ENCODE results near the gene FSD2.
"Not testable (repeated sequence)": the region's sequence is repeated elsewhere in the genome, so short reads cannot be mapped to it uniquely, and the experiment has no call there.

Gene FSD2

DNA sequence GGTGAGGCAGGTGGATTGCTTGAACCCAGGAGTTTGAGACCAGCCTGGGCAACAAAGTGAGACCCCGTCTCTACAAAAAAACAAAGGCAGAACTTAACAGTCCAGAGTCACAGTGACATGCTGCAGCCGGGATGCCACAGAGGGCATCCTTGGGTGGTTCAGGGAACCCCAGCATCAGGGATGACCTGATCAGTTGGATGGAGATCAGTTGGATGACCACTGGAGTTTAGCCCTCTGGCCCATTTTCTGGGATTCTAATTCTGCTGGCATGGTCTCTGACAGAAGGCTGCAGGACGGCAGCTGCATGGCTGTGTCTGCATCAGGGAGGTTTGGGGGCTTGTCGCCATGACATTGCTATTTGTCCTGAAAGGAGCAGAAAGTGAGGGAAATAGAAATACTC is 23.4 kb upstream of the FSD2 start:
- DNase-seq = no peak

DNA sequence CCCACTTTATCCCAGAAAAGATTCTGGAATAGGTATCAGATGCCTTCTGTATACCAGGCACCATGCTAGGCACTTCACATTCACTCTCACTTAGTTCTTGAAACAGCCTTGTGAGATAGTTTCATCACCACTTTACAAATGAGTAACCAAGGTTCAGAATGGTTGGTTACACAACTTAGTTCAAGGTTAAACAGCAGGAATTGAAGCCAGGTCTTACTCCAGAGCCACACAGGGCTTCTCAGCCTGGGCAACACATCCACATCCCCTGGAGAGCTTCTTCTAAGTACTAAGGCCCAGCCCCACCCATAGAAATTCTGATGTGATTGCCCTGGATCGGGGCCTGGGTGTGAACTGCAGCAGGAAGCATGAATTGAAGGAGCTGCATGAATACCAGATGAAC is 22.2 kb upstream of the FSD2 start:
- DNase-seq = no peak

DNA sequence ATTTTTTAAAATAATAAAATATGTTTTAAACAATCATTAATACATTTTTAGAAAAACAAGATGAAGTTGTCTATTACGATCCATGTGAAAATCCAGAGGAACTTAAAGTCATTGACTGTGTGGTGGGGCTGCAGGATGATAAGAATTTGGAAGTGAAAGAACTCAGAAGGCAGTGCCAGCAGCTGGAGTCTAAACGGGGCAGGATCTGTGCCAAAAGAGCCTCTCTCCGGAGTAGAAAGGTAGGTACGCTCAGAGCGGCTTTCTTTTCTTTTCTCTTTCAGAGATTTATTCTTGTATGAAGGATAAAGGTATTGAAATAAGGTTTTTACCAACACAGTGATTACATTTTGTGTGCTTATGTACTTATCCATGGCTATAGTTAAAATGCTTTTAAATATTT is 17.2 kb upstream of the FSD2 start:
- no peak for DNase-seq

DNA sequence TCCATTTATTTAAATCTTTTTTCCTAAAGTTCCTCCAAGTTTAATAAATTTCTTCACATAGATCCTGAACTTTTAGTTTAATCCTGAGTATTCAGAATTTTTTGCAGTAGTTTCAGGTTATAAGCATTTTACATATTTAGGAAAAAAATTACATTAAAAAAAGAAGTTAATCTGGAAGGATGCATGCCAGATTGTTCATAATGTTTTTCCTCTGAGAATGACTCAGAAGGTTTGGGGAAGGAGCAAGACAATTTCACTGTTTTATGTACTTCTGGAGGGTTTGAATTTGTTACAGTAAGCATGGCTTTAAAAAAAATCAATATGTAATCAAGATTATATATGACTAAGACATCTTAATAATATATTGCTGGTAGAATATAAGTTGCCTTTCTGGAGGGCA is 16.0 kb upstream of the FSD2 start:
- not testable (repeated sequence) for DNase-seq

DNA sequence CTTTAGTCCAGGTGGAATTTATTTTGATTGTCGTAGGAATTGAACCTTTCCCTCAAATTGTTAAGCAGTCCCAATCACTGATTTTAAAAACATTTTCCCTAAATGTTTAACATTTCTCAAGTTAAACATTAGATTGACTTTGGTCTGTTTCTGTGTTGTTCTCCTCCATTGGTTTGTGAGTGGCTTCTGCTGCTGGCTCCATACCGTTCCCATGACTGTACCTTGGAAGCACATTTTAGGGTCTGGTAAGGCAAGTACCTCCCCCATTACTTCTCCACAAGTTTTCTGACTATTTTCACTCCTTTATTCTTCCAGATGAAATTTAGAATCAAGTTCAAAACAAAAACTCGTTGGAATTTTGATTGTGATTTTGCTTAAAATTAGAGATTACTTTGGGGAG is 15.5 kb upstream of the FSD2 start:
- DNase-seq = not testable (repeated sequence)

DNA sequence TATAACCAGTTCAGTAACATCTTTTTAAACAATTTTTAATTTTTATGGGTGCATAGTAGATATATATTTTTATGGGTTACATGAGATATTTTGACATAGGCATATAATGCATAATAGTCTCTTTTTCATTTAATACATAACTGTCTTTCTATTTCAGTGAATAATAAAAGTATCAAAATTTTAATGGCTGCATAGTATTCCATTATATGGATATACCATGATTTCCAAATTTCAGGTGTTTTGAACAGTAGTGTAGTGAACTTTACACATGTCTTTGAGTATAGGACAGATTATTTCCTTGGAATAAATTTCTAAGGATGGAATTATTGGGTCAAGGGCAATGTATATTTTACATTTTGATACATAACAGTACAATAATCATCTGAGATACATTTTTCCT is 14.3 kb upstream of the FSD2 start:
- no peak for DNase-seq

DNA sequence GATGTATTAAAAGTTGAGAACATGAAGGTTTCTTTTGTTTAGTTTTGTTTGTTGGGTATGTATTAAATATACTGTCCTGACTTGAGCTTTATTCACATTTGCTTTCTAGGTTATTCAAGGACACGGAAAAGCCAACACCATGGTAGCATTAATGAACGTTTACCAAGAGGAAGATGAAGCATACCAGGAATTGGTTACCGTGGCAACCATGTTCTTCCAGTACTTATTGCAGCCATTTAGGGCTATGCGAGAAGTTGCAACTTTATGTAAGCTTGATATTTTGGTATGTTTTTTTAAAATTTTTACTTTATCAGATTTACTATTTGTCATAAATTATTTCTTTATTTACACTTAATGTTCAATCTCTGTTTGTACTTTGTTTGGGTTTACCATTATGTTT is 7.1 kb upstream of the FSD2 start:
- DNase-seq = no peak

DNA sequence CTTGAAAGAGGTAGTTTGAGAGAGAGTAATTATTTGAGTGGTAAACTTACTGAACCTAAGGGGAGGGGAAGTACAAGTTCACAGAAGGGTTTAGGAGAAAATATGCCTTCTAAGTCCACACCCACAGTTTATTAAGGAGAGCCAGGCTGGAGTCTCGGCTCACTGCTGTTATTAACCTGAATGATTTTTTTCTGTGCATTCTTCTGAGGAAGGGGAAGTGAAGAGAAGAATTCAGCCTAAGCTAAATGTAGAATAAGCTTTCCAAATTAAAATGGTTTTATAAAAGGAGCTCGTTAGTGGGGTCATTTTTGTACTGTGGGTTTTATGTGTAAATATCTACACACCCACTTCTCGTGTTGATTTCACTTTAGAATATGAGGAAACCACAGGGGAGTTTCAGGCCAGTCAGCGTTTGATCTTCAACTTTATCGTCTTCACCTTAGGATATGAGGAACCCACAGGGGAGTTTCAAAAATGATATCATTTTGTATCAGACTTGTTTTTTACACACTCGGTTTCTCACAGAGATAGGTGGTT is 5.1 kb upstream of the FSD2 start:
- no peak for DNase-seq

DNA sequence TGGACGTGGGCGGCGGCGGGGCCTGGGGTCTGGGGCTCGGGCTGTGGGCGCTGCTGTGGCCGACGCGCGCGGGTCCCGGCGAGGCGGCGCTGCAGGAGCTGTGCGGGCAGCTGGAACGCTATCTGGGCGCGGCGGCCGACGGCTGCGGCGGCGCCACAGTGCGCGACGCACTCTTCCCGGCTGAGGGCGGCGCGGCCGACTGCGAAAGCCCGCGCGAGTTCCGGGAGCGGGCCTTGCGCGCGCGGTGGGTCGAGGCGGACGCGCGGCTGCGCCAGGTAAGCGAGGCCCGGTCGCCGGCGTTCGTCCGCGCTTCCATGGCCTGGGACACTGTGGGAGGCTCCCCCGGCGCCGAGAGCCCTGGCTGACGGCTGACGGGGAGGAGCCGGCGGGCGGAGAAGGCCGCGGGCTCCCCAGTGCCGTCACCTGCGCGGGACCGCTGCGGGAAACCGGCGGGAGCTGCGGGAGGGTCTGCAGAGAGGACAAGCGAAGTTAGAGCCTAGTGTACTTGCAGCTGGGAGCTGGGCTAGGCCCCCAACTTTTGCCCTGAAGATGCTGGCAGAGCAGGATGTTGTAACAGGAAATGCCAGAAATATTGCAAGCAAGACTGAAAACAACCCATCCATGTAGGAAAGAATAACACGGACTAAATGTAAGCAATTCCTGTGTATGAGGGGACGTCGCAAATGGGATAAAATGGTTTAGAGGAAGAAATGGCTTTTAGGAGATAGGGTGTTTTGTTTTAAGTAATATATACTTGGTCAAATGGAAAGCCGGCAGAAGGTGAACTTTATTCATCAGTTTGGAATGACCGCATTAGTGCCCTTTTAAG is 4.4 kb upstream of the FSD2 start:
- peak; percentile 61 for DNase-seq

DNA sequence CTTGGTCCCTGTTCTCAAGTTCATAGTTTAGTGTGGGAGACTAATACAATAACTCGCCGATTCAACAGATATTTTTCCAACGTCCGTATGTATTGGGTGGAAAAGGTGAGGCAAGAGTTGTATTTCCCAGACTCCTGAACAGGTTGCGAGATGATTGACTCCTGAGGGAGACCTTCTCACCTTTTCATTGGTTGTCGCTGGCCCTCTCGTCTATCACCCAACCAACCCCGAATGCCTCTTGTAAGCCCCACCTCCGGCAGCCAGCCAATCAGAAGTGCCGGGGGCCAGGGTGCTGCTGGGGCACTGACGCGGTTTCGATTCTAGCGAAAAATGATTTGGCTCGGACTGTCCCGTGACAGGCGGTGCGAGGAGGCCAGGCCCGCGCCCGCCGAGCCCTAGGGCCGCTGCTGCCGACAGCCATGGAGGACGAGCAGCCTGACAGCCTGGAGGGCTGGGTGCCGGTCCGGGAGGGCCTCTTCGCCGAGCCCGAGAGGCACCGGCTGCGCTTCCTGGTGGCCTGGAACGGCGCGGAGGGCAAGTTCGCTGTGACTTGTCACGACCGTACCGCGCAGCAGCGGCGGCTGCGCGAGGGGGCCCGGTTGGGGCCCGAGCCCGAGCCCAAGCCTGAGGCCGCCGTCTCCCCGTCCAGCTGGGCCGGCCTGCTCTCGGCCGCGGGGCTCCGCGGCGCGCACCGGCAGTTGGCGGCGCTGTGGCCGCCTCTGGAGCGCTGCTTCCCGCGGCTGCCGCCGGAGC is 3.6 kb upstream of the FSD2 start, which contains the start of gene WHAMM:
Gene WHAMM (plus strand): TSS at position 321 of the 753 bp plus-strand sequence. CDS start 99 bp downstream, at position 420.
- DNase-seq = peak; percentile 98

DNA sequence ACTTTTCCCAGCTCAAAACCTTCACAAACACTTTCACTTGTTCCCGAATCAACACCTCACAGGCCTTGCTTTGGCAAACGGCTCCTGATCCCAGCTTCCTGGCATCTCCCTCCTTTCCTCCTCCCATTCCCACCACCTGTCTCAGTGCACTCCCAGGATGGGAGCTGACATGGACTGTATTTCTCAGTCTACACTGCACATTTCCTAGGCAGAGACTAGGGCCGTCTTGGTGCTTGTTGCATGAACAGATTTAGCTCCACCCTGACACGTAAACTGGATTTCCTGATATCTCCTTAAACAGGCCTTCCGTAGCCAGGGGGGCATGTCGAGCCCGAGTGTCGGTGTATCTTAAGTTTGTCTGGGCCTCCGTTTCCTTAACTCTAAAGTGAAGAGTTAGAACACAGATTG is 2.8 kb upstream of the FSD2 start:
- DNase-seq = no peak

DNA sequence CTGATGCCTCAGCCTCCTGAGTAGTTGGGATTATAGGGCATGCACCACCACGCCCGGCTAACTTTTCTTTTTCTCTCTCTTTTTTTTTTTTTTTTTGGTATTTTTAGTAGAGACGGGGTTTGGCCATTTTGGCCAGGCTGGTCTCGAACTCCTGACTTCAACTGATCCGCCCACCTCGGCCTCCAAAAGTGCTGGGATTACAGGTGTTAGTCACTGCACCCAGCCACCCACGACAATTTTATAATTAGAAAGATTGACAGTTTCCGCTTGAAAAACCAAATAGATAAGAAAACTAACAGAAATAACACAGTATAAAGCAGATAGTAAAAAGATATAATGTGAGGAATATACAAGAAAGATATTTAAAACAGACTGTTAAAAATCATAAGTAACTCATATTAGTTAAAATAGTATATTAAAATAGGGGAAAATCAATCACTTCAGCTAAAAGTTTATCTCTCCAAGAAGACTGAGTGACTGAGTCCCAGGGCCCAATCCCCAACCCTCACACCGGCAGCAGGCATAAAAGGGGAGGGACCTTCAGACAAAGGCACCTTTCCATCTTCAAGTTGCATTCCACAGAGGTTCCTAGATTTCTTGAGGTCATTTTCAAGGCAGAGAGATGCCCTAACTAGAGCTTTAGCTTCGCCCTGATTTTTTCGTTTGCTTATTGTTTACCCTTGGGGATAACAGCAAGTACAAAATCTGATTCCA is 2.2 kb upstream of the FSD2 start:
- DNase-seq = no peak

DNA sequence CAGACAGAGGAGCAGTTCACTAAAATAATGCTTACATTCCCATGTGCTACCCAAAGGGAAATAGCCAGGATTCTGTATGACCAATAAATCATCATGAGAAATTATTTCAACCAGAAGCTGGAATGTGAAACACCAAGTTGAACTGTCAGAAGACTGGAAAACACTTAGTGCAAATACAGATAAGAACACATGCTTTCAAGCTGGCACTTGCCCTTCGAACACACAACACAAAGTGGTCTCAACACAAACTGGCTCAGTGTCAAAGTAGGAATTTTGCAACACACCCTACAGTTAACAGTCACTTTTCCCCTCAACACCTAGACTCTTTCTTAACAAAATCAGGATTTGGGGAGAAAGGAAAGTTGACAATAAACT is 1.3 kb downstream of the FSD2 start:
- DNase-seq = no peak

DNA sequence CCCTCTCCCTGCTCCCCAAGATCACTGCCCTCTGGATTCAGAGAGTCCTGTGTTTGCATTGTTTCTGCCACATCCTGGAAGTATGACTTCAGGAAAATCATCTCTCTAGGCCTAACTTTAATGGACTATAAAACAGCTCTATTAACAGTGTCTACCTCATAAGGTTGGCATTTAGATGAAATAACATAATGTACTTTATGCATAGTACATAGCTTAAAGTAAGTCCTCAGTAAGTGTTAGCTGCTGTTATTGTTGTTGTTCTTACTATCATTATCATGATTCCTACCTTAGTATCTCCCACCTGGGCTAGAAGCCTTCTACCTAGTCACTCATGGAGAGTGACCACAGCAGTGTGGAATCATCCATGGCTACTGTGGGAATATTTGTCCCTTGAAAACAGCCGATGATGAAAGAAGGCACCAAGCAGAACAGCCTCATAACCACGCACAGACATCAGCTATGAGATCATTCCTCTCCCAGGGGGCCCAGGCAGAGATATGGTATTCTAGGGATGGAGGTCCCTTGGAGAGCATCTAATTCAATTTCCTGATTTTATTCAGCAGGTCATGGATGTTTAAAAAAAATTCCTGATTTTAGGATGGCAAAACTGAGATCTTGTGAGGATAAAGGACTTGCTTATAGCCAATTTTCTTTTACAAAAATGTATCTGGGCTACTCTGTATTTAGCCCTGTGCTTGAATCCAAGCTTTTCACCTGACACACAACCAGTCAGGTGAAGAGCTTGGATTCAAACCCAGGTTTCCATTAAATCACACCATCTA is 1.9 kb downstream of the FSD2 start:
- no peak for DNase-seq

DNA sequence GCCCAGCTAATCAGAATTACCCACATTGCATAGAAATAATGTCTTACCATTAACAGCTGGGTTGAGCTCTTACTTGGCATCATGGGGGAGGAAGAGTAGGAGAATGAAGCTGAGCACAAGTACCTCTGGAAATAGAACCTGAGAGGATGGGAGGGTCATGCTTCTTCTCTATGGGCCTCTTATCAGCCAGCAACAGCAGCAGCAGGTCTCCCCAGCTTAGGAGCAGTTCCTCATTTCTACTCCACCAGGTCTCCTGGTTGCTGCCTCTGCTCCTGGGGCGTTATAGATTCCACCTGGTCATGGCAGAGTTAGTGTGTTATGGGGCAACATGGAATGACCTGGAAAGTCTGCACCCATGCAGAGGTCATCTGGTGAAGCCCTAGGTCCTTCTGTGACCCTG is 3.4 kb downstream of the FSD2 start:
- DNase-seq = no peak

DNA sequence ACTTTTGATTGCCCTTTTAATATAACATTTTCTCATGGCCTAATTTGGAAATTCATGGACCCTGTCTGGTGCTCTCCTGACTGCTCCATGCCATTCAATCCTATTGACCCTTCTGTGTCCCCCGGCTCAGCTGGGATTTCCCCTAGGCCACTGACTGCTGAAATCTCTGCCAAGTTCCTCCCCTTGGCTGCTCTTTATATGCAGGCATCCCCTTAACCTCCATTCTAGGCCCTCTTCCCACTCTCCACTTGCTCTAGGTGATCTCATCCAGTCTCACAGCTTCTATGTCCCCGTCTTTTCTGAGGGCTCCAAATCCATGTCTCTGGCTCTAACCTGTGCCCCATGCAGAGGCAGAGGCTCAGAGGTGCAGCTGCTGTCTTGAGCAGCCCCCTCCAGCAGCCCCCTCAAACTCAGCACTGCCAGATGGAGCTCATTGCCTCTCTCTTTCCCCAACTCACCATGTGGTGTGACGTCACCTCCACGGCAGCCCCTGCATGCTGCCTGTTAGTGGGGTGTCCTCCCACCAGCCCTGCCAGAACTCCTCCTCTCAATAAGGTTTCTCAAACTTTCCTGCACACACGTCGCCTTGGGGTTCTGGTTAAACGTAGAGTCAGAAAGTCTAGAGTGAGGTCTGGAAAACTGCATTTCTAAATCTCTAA is 6.6 kb downstream of the FSD2 start:
- no peak for DNase-seq

DNA sequence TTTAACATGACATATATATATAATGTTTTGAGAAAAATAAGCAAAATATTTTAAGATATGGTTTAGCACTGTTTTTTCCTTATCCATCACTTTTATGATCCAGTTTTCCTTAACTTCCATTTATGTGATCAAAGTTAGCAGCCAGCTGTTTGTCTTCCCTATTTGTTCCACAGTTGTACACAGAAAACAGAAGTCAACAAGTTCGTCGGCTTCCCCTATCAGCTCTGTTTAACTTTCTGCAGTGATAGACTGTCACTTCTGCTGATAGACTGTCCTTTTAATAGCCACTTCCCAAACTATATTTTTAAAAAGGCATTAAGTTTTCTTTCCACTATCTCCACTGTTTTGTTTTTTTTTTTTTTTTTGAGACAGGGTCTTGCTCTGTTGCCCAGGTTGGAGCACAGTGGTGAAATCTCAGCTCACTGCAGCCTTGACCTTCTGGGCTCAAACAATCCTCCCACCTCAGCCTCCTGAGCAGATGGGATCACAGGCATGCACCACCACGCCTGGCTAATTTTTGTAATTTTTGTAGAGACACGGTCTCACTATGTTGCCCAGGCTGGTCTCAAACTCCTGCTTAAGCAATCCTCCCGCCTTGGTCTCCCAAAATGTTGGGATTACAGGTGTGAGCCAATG is 7.2 kb downstream of the FSD2 start:
- no peak for DNase-seq

DNA sequence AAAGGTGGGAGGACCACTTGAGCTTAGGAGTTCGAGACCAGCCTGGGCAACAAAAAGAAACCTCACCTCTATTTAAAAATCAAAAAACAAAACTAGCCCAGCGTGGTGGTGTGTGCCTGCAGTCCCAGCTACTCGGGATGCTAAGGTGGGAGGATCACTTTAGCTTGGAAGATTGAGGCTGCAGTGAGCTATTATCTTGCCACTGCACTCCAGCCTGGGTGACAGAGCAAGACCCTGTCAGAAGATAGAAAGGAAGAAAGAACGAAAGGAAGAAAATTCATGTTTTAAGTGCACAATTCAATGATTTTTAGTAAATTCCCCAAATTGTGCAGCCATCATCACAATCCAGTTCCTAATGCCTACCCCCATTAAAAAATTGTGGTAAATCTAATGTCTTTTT is 7.8 kb downstream of the FSD2 start:
- DNase-seq = no peak

DNA sequence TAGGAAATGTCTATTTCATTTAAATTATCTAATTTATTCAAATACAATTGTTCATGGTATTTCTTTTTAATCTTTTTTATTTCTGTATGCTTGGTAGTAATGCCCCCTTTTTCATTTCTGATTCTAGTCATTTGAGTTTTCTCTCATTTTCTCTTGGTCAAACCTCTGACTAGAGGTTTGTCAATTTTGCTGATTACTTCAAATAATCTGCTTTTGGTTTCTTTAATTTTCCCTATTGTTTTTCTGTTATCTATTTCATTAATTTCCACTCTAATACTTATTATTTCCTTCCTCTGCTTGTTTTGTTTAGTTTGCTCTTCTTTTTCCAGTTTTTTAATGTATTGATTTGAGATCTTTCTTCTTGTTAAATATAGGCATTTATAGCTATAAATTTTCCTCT is 12.1 kb downstream of the FSD2 start:
- DNase-seq = no peak

DNA sequence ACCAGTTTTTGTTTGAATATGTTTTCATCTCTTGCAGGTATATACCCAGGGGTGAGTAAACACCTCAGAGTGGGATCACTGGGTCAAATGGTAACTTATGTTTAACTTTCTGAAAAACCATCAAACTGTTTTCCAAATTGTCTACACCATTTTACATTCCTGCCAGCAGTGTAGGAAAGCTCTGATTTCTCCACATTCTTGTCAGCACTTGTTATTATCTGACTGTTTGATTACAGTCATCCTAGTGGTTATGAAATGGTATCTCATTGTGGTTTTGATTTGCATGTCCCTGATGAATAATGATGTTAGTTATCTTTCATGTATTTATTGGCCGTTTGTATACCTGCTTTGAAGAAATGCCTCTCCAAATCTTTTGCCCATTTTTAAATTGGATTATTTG is 13.8 kb downstream of the FSD2 start:
- no peak for DNase-seq

DNA sequence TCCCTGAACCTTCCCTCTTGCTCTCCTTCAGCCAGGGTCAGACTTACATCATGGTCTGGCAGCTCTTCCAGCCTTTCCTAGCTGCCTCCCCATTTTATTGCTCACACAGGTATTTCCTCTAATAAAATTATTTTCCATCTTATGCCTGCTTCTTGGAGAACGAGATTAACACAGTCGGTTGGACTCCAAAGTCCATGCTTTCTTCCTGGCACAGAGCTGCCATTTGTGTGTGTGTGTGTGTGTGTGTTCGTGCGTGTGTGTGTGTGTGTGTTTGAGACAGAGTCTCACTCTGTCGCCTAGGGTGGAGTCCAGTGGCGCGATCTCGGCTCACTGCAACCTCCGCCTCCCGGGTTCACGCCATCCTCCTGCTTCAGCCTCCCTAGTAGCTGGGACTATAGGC is 15.5 kb downstream of the FSD2 start:
- DNase-seq = no peak

DNA sequence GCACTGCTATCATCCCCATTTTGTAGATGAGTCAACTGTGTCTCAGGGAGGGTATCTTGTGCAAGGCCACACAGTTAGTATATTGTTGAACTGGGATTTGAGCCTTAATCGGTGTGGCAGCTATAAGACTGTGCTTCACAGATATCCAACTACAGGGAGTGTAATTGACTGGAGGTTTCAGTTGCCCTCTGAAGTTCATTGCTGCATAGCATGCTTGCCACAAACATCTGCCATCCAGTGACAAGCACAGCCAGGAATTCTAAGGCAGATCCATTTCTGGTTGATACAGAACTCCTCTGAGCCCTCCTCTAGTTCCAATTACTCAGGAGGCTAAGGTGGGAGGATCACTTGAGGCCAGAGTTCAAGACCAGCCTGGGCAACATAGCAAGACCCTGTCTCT is 16.4 kb downstream of the FSD2 start:
- no peak for DNase-seq

Data from left hindlimb (tissue), 1 donor.